ENCODE measurements around the gene REM1.
A peak's percentile ranks its signal among the peaks of the same experiment; 100 is the strongest.
"Not testable (repeated sequence)": the region's sequence is repeated elsewhere in the genome, so short reads cannot be mapped to it uniquely, and the experiment has no call there.

Gene REM1

GRCh38 chr20:31485450-31486339 is 10.6 kb downstream of the REM1 start:
- FAIRE-seq, result no peak

- FAIRE-seq, result no peak
Measured at GRCh38 chr20:31488115-31488514, 13.0 kb downstream of the REM1 start.

- FAIRE-seq, result no peak
Measured at GRCh38 chr20:31489152-31489551, 14.1 kb downstream of the REM1 start.

GRCh38 chr20:31490752-31491151 is 15.7 kb downstream of the REM1 start:
- no peak for FAIRE-seq

- FAIRE-seq, result no peak
Measured at GRCh38 chr20:31494131-31494530, 19.0 kb downstream of the REM1 start.

GRCh38 chr20:31496761-31497295 is 21.7 kb downstream of the REM1 start:
- FAIRE-seq, result no peak

- no peak for FAIRE-seq
Measured at GRCh38 chr20:31497838-31498540, 22.9 kb downstream of the REM1 start.

DNA sequence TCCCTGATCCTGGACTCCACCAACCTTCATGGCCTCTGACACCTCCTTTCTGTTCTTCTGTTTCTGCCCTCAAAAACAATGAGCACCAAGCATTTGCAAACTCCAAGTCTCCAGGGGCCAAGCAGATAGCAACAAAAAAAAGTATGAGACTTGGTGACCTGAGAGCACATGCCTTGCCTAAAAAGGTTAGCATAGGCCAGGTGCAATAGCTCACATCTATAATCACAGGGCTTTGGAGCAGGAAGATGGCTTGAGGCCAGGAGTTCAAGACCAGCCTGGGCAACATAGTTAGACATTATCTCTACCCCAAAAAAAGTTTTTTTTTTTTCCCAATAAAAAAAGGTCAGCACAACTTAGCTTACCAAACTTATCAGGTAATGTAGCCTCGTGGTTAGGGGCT is 25.4 kb downstream of the REM1 start:
- no peak for FAIRE-seq

- FAIRE-seq, result peak; percentile 28
Measured at GRCh38 chr20:31502884-31503673, 28.0 kb downstream of the REM1 start.

DNA sequence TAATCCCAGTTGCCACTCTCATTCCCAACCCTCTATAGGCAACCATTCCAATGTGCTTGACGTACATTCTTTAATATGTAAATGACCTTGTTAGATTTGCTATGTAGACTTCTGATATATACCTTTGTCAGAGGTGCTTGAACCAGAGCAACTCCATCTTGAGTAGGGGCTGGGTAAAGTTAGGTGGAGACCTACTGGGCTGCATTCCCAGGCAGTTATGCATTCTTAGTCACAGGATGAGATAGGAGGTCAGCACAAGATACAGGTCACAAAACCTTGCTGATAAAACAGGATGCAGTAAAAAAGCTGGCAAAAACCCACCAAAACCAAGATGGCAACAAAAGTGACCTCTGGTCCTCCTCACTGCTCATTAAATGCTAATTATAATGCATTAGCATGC is 30.8 kb downstream of the REM1 start:
- FAIRE-seq, result no peak

- no peak for FAIRE-seq
Measured at GRCh38 chr20:31508517-31509244, 33.6 kb downstream of the REM1 start.

DNA sequence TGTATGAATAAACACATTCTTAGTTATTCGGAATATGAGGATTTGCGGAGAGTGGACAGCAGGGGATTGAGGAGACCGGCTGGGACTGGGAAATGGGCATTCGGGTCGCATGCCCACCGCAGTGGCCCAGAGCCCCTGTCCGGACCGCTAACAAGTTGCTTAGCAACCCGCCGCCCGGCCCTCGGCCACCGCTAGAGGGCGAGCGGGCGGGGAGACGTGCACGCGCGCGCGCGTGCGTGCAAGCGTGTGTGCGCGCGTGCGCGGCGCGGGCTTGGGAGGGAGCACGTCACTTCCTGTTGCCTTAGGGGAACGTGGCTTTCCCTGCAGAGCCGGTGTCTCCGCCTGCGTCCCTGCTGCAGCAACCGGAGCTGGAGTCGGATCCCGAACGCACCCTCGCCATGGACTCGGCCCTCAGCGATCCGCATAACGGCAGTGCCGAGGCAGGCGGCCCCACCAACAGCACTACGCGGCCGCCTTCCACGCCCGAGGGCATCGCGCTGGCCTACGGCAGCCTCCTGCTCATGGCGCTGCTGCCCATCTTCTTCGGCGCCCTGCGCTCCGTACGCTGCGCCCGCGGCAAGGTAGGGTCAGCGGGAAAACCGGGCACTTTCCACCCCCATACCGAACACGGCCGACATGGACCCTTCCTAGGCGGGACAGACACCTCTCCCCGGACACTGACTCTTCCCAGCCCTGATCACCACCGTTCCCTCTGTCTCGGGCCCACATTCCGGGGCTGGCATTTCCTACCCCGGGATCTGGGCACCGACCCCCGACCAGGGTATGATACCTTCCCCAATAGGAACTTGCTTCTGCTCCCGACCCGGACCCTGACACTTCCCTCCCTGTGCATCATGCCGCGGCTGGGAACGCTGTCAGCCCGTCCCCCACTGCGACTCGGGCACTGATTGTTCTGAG is 39.3 kb downstream of the REM1 start, which contains the start of gene HM13:
HM13 (plus strand) TSS at position 289 of the 918 bp plus-strand sequence; CDS start at position 399, 110 bp downstream.
- no peak for FAIRE-seq

DNA sequence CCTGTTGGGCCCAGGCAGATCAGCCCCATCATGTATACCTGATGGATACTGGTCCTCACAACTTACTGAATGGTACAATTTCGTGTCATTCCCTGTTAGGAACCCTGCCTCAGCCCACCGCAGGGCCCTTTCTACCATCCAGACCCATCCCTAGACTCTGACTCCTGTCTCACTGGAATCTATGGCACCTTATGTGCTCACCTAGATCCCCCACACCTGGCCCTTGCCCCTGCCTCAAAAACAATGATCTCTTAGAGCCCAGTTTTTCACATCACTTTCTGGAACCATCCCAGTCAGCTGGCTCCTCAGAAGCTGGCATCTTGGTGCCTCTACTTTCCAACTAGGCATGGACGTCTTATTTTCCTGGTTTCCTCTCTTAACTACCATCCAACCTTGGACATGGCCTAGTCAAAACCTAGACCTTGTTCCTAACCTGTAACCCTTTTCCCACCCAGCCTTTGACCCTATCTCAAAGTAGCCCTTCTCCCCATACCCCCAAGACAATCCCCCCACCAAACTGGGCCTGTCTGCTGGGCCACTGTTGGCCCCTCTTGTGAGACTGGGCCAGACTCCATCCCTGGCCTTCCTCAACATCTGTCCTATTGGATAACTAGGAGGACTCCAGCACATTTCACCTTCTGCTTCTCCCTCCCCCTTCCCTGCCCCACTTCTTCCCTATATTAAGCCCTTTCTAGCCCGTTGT is 40.1 kb downstream of the REM1 start:
- FAIRE-seq, result no peak

DNA sequence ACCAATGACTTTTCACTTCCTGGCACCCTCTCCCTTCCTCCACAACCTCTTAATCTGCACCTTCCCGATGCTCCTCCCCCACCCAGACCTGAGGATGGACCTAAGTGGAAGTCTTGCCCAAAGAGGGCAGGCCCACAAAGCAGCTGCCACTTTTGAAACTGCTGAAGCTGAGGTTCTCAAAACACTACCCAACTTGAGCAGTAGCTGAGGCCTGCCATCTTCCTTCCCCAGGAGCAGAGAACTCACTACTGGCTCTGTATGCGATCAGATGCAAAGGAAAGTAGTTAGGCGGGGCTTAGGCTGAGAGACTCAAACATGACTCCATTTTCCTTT is 40.7 kb downstream of the REM1 start:
- FAIRE-seq, result no peak

DNA sequence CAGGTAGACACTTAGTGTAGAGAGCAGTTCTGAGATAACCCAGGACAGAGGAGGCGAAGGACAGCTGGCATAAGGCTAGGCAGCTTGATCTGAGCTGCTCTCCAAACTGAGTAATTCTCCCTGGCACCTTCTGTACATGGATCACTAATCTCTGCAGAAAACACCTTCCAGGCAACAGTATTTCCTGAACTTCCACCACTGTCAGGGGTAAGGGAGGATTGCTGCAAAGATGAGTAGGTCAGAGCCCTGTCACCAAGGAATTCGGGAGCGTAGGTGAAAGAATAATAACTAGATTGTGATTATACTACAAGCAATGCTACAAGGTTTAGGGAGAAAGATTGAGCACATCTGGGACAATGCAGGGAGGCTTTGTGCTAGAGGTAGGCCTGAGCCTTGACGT is 41.1 kb downstream of the REM1 start:
- FAIRE-seq, result no peak

DNA sequence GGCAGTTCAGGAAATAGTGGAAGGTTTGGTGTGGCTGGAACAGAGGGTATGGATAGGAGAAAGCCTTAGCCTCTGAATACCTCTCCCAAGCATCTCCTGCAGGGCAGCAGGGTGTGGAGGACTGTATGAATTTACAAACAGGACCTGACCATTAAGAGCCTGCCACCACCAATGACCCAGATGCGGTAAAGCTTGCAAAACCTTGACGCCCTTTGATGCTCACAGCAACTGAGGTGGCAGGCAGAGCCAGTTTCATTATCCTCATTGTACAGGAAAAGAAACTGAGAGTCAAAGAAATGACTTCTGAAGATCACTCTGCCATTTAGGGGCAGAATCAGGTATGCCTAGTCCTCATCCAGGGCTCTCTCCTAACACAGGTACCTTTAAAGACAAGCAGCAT is 41.6 kb downstream of the REM1 start:
- no peak for FAIRE-seq

DNA sequence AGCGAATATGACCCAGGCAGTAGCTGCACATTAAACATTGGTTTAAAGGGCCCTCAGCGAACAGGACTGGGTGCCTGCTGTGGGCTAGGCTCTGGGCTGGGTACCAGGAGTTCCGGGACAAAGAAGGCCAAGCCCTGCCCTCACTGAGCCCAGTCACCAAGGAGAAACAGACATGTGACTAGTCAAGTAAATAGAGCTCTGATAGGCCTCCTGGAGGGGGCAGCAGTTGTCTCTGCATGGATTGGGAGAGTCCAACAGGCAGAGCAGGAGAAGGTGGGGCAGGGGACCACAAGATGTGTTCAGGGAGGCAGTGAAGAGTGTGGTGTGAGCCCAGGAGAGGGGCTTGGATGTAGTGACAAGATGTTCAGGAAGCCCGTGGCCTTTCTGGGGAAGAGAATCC is 42.3 kb downstream of the REM1 start:
- FAIRE-seq, result no peak

- not testable (repeated sequence) for FAIRE-seq
Measured at GRCh38 chr20:31521267-31521666, 46.2 kb downstream of the REM1 start.

GRCh38 chr20:31522731-31523130 is 47.6 kb downstream of the REM1 start:
- FAIRE-seq, result no peak
